ENCODE measurements around the gene NSD1. TPM values are rescaled to one million over a fixed set of nuclear protein-coding genes. Genes with fewer than 3 reads are reported as not detected.
A peak's percentile ranks its signal among the peaks of the same experiment; 100 is the strongest.

The NSD1 gene
- total and polyA plus RNA-seq, 9 of the 15 experiments (the other 6 are each of a cell fraction or from before 2014, with no cell fraction given) = 3.8 to 51.0 (median 24.7) TPM

DNA sequence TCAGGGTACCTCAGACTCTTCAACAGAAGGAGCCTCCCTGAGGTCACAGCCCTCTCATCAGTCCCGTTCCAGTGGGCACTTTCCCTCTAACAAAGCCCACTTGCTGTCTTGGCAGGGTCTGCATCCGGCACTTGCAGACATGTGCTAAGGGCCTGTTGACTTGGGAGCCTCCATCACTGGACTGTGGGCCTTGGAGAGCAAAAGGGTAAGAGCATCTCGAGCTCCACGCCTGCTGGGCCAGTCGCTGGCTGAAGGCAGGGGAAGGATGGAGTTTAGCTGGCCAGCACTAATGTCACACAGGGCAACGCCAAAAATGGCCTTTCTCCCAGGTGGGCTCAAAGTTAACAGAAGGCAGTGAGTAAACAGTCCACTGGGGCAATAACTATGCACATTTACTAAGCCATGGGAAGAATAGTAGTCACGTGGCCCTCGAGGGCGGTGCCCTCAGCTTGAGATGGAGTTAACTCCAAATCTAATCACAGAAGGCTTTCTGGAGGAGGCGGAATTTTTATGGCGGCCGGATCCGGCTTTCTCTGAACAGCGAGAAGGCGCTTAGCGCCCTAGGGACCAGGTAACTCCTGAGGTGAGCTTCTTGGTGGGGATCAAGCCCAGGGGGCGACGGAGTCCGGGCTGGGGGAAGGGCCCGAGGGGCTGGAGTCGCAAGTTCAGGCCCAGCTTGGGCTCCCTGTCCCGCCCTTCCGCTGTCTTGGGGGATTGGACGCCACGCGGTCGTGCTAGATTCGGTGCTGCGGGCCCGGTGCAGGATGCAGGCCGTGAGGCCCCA lies 2.0 kb upstream of the NSD1 start:
- POLR2A ChIA-PET = interaction anchor here (0.6 kb wide), 1 partner anchor 150 kb away, joined by 3 read pairs; no protein-coding TSS in a partner anchor
- TF ChIP-seq NCOA2 (IDR thresholded peaks at IDR 0.05; ENCODE audit: partially characterized antibody in 2 of 2) = no peak
- TF ChIP-seq ZFP36 (IDR thresholded peaks at IDR 0.05; ENCODE audit: low read depth, low read length, partially characterized antibody) = peak; percentile 93
- TF ChIP-seq, protein P1, sequence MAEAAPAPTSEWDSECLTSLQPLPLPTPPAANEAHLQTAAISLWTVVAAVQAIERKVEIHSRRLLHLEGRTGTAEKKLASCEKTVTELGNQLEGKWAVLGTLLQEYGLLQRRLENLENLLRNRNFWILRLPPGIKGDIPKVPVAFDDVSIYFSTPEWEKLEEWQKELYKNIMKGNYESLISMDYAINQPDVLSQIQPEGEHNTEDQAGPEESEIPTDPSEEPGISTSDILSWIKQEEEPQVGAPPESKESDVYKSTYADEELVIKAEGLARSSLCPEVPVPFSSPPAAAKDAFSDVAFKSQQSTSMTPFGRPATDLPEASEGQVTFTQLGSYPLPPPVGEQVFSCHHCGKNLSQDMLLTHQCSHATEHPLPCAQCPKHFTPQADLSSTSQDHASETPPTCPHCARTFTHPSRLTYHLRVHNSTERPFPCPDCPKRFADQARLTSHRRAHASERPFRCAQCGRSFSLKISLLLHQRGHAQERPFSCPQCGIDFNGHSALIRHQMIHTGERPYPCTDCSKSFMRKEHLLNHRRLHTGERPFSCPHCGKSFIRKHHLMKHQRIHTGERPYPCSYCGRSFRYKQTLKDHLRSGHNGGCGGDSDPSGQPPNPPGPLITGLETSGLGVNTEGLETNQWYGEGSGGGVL (CRISPR knock-in tag; IDR thresholded peaks at IDR 0.05) = no peak
- TF ChIP-seq ZNF695 (CRISPR knock-in tag; IDR thresholded peaks at IDR 0.05) = no peak
- TF ChIP-seq, protein P2, sequence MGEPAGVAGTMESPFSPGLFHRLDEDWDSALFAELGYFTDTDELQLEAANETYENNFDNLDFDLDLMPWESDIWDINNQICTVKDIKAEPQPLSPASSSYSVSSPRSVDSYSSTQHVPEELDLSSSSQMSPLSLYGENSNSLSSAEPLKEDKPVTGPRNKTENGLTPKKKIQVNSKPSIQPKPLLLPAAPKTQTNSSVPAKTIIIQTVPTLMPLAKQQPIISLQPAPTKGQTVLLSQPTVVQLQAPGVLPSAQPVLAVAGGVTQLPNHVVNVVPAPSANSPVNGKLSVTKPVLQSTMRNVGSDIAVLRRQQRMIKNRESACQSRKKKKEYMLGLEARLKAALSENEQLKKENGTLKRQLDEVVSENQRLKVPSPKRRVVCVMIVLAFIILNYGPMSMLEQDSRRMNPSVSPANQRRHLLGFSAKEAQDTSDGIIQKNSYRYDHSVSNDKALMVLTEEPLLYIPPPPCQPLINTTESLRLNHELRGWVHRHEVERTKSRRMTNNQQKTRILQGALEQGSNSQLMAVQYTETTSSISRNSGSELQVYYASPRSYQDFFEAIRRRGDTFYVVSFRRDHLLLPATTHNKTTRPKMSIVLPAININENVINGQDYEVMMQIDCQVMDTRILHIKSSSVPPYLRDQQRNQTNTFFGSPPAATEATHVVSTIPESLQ (CRISPR knock-in tag; IDR thresholded peaks at IDR 0.05) = no peak
- TF ChIP-seq GTF2F1 (IDR thresholded peaks at IDR 0.05; ENCODE audit: low read depth, low read length) = no peak
- TF ChIP-seq, protein P3, sequence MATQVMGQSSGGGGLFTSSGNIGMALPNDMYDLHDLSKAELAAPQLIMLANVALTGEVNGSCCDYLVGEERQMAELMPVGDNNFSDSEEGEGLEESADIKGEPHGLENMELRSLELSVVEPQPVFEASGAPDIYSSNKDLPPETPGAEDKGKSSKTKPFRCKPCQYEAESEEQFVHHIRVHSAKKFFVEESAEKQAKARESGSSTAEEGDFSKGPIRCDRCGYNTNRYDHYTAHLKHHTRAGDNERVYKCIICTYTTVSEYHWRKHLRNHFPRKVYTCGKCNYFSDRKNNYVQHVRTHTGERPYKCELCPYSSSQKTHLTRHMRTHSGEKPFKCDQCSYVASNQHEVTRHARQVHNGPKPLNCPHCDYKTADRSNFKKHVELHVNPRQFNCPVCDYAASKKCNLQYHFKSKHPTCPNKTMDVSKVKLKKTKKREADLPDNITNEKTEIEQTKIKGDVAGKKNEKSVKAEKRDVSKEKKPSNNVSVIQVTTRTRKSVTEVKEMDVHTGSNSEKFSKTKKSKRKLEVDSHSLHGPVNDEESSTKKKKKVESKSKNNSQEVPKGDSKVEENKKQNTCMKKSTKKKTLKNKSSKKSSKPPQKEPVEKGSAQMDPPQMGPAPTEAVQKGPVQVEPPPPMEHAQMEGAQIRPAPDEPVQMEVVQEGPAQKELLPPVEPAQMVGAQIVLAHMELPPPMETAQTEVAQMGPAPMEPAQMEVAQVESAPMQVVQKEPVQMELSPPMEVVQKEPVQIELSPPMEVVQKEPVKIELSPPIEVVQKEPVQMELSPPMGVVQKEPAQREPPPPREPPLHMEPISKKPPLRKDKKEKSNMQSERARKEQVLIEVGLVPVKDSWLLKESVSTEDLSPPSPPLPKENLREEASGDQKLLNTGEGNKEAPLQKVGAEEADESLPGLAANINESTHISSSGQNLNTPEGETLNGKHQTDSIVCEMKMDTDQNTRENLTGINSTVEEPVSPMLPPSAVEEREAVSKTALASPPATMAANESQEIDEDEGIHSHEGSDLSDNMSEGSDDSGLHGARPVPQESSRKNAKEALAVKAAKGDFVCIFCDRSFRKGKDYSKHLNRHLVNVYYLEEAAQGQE (IDR thresholded peaks at IDR 0.05; ENCODE audit: borderline replicate concordance) = peak; percentile 9; the same call in 1 of the 2 replicates
- TF ChIP-seq, protein P3 (CRISPR knock-in tag; IDR thresholded peaks at IDR 0.05; ENCODE audit: low read depth) = no peak

More for the DNA sequence above, 2.0 kb upstream of the NSD1 start:
- intact Hi-C loops (cut with micrococcal nuclease) (loop anchor here (5.0 kb wide), 1 partner anchor 171 kb away; the partner anchor contains the start of genes PRELID1 and RAB24), in situ Hi-C loops (cut with MboI) (no loop called here)
- Histone ChIP-seq H3K36me3 (ENCODE audit: control insufficient read depth, insufficient read depth, low read length) (peaks cover 17% of the 10 kb centered on the region), H2AFZ (ENCODE audit: low read depth, low read length) (0 out of 2 replicates have a peak overlapping the region, but pooled peaks have one; percentile 24), H3K4me2 (ENCODE audit: insufficient read depth, low read length) (no peak overlapping the region), H3K9ac (ENCODE audit: insufficient read depth in 1 of 2, low read depth in 2 of 2, low read length in 2 of 2) (peak overlapping the region in 1 of 2 experiments; percentile 10; a peak in 1 of 4 replicates), H3K27me3 (ENCODE audit: control insufficient read depth in 2 of 2, insufficient read depth in 2 of 2, low read length in 2 of 2) (no peaks in the 10 kb centered on the region), H3K27ac (ENCODE audit: extremely low read depth, low read depth, low read length) (no peak overlapping the region), H3K9me1 (ENCODE audit: control insufficient read depth, insufficient read depth, low read length) (no peaks in the 10 kb centered on the region), H4K20me1 (replicated peaks; ENCODE audit: control insufficient read depth, insufficient read depth, low read length) (no peaks in the 10 kb centered on the region; the same call in 1 of the 2 replicates), H3K79me2 (ENCODE audit: control insufficient read depth, insufficient read depth, low read length) (peaks cover 26% of the 10 kb centered on the region), H3K4me1 (replicated peaks in 1 of 2; ENCODE audit: control insufficient read depth in 2 of 2, insufficient read depth in 2 of 2, low read length in 2 of 2) (peaks cover 23 to 29% of the 10 kb centered on the region in 2 experiments), H3K9me3 (replicated peaks; ENCODE audit: control insufficient read depth, insufficient read depth, low read depth, low read length) (no peaks in the 10 kb centered on the region), H3K4me3 (no peak overlapping the region)
- no peak for ATAC-seq
- CTCF ChIA-PET (ENCODE audit: low intra/inter-chr PET ratio) = interaction anchor here (0.6 kb wide), 1 partner anchor 369 kb away, joined by 3 read pairs; no protein-coding TSS in a partner anchor
- DNase-seq (ENCODE audit: extremely low read depth in 1 of 4, low spot score in 3 of 4) = peak in 1 of 4 experiments; percentile 33
- WGBS (ENCODE audit: insufficient coverage, low coverage, missing lambda C conversion rate) = 81% methylated on average over 30 of the region's 31 CpGs
- no peak for FAIRE-seq
- BruUV-seq (replicated peaks) = no TSS peak

Measured in K562 (cell line).